Stimulated activated CD4-positive, alpha-beta T cell treated with anti-CD3 and anti-CD28 coated beads, Interleukin-15, amount 100 ng/mL, for 1 hour (primary cell): Measurements from ENCODE around the gene PLK1.
"Not testable (repeated sequence)": the region's sequence is repeated elsewhere in the genome, so short reads cannot be mapped to it uniquely, and the experiment has no call there.

Source experiments
- DNase-seq, 2 donors: peaks; one replicate each; pipeline ENCODE4 v3.0.0-alpha.2; 2020; ENCODE audit warnings: low read depth in 1 of 2, low spot score in 1 of 2

The PLK1 gene

DNA sequence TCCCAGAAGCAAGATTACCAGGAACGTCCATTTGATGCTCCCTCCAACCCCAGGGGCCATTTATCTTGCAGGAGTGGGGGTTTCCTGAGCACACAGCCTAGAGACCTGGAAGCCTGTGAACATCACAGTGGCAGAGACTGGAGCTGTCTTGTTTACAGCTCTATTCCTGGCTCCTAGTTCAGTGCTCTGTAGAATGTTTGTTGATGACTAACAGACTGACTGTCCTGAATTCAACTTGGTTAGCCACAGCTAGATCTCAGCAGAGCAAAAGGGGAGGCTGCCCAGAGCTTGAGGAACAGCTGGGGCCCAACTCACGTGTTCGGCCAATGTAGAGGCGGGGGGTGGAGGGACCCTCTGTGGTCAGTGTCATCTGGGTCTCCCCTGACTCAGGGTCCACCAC, 27.8 kb downstream of the PLK1 start:
- DNase-seq = no peak

- DNase-seq = no peak
Observed at GRCh38 chr16:23709536-23709935, 30.8 kb downstream of the PLK1 start.

DNA sequence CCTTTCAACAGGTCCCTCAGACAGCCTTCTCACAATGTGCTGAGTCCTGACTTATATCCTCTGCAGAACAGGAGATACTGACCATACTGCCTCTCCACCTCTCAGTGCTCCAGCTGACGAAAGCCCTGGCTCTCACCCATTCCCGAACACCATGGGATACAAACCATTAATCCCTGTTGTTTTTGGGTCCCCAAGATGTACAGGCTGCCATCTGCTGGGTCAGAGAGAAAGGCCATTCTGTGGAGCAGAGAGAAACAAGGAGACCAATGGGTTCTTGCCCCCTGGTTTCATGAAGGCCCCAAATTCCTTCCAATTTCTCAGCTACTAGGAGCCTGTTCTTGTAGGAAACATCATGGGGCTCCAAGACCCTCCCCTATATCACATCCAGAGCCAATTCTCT, 31.3 kb downstream of the PLK1 start:
- DNase-seq = no peak

- DNase-seq = no peak
Observed at GRCh38 chr16:23710504-23710903, 31.8 kb downstream of the PLK1 start.

GRCh38 chr16:23711785-23712184, 33.1 kb downstream of the PLK1 start:
- DNase-seq = no peak

- no peak for DNase-seq
Observed at GRCh38 chr16:23712976-23713375, 34.3 kb downstream of the PLK1 start, which contains the start of gene ERN2. Gene ERN2, minus strand, starts transcription at chr16:23713222. Its CDS starts 35 bp downstream, at chr16:23713187.

DNA sequence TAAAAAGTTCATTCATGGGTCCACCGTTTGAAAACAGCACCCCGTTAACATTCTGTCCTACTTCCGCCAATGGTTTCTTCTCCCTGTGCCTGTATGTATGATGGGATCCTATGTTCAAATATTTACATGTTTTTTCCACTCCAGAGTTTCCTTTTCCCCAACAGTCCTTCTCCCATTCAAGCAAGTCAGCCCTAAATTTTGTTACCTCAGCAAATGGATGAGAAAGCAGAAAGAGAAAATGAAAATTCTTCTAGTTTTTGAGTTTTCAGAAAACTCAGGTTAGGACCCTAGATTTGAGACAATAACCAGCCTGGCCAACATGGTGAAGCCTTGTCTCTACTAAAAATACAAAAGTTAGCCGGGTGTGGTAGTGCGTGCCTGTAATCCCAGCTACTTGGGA, 37.8 kb downstream of the PLK1 start:
- DNase-seq = no peak

DNA sequence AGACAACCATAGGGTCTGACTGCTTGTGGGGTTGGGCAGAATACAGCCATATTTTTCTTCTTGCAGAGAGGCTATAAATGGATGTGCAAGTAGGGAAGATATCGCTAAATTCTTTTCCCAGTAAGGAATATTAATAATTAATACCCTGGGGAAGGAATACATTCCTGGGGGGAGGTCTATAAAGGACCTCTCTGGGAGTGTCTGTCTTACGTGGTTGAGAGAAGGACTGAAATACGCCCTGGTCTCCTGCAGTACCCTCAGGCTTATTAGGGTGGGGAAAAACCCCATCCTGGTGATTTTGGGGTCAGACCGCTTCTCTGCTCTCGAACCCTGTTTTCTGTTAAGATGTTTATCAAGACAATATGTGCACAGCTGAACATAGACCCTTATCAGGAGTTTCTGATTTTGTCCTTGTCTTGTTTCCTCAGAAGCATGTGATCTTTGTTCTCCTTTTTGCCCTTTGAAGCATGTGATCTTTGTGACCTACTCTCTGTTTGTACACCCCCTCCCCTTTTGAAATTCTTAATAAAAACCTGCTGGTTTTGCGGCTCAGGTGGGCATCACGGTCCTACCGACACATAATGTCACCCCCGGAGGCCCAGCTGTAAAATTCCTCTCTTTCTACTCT, 44.0 kb downstream of the PLK1 start:
- DNase-seq = not testable (repeated sequence)

DNA sequence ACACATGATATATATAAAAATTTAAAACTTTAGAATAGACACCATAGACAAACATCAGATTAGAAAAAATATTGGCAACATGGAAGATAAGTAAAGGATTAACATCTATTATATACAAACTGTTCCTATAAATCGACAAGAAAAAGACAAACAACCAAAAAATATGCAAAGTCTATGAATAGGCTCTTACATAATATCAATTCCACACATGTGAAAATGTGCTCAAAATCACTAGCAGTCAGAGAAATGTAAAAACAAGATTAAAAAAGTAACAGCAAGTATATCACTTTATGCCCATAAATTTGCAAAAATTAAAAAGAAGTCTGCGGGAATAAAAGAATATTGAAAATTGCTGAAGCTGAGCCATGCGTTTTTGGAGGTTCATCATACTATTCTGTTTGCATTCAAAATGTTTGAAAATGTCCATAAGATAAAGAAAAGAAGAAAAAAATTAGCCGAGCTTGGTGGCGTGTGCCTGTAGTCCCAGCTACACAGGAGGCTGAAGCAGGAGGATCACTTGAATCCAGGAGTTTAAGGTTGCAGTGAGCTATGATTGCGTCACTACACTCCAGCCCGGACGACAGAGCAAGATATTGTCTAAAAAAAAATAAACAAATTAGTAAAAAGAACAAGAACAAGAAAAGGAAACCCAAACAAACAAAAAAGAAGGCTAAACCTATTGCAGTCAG, 45.6 kb downstream of the PLK1 start:
- DNase-seq = no peak

DNA sequence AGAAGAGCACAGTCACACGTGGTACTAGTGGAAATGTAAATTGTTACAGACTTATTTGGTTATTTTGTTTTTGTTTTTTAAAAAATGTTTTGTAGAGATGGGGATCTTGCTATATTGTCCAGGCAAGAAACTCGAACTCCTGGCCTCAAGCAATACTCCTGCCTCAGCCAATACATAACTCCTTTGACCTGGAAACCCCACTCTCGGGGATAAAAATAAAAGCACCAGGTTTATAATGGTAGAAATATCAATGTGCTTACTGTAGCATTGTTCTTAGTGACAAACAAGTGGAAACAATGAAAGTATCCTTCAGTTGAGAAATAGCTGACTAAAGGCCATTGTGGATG, 46.1 kb downstream of the PLK1 start:
- DNase-seq = no peak

DNA sequence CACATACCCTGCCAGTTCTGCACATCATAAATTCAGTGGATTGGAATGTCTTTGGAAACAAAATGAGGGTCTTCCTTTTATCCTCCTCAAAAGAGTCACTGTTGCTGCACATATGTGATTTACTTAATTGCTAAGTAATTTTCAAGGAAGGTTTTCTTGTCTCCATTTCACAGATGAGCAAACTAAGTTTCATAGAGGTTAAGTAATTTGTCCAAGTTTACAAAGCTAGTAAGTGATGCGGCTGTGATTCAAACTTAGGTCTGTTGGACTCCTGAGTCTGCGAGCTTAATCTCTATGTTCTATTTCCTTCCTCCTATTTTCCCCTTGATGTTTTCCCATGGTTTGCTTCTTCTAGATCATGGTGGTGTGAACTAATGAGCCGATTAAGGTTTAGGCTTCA, 48.0 kb downstream of the PLK1 start:
- DNase-seq = no peak

GRCh38 chr16:23728112-23728477, 49.4 kb downstream of the PLK1 start:
- DNase-seq = no peak

- no peak for DNase-seq
Observed at GRCh38 chr16:23729503-23730424, 51.1 kb downstream of the PLK1 start.

- no peak for DNase-seq
Observed at GRCh38 chr16:23734176-23734893, 55.6 kb downstream of the PLK1 start.

DNA sequence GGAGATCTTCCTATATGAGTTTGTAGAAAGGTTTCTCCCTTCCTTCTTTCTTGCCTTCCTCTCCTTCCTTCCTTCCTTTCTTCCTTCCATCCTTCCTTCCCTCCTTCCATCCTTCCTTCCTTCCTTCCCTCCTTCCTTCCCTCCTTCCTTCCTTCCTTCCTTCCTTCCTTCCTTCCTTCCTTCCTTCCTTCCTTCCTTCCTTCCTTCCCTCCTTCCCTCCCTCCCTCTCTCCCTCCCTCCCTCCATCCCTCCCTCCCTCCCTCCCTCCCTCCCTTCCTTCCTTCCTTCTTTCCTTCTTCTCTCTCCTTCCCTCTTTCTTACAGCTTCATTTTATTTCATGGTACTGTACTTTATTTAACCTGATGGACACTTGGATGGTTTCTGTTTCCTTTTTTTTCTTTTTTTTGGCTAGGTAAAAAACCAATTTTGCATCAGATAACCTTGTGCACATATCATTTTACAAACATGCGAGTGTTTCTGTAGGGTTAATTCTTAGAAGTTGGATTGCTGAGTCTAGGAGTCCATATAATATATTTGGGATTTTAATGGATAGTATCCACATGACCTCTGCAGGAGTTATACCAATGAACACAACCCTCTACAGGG, 58.8 kb downstream of the PLK1 start:
- not testable (repeated sequence) for DNase-seq

- no peak for DNase-seq
Observed at GRCh38 chr16:23739516-23739915, 60.8 kb downstream of the PLK1 start.
